ENCODE results near the gene SPATS2L. TPM values are rescaled to one million over a fixed set of nuclear protein-coding genes. Genes with fewer than 3 reads are reported as not detected.
A peak's percentile ranks its signal among the peaks of the same experiment; 100 is the strongest.

SPATS2L gene
- total RNA-seq, 1 experiment from 2014 or later: 112 TPM

DNA sequence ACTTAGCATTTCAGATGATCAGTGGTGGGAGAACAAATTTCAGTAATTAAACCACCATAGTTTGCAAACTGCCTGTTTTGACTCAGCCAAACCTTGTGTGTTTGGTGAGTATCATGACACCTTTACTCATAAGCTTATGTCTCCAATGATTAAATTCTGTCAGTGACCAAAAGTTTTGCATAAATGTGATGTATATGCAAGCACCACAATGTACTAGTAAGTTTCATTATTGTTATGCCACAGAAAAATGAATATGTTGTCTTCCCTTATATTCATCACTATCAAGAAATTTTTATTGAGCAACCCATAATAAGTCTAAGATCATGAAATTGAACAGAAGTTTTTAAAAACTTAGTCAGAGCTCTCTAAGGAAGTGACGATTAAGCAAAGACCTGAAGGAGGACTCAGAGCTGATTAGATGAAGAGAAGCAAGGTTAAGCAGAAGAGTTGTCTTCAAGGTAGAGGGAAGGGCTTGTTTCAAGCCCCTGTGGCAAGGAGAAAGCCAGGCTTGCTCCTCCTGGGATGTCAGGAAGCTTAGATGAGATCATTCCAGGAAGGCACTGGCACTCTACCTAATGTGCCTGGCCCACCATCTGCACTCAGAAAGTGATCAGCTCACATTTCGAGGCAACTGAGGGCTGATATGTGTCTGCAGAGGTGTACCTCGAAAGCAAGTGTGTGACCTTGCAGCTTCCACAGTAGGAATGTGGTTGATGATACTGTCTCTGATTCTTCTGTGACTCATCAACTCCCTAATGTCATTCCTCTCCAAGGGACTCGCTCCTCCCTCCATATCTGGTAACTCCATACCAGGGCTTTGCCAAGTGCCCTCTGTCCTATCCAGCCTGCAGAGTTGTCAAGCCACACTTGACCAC, 148.7 kb downstream of the SPATS2L start (continued):
- TF ChIP-seq, protein P1, sequence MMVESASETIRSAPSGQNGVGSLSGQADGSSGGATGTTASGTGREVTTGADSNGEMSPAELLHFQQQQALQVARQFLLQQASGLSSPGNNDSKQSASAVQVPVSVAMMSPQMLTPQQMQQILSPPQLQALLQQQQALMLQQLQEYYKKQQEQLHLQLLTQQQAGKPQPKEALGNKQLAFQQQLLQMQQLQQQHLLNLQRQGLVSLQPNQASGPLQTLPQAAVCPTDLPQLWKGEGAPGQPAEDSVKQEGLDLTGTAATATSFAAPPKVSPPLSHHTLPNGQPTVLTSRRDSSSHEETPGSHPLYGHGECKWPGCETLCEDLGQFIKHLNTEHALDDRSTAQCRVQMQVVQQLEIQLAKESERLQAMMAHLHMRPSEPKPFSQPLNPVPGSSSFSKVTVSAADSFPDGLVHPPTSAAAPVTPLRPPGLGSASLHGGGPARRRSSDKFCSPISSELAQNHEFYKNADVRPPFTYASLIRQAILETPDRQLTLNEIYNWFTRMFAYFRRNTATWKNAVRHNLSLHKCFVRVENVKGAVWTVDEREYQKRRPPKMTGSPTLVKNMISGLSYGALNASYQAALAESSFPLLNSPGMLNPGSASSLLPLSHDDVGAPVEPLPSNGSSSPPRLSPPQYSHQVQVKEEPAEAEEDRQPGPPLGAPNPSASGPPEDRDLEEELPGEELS (CRISPR knock-in tag; IDR thresholded peaks at IDR 0.05): no peak

DNA sequence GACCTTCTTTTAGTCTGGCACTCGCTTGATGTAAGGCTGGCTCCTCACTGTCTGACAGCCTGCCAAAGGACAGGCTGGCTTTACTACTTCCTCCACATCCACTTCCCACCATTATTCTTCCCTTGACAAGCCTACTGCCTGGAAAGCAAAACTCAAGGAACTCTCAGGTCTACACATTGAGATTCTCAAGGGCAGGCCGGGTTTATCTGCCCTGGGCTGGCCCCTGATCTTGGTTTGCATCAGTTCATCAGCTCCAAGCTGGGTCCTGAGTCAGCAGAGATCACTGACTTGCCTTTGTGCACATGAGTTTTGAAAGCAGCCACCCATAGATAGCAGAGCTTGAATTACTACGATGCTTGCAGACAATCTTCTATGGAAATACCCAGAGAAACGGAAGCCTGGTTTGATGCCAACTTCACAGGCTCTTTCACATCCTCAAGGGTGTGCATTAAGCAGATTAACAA, 149.5 kb downstream of the SPATS2L start:
- H3K27me3 Mint-ChIP-seq (ENCODE audit: low read depth): no peaks in the 10 kb centered on the region
- no peak overlapping the region for H3K4me3 Mint-ChIP-seq
- ATAC-seq: no peak
- ChIA-PET CTCF (no interaction called here), POLR2A (no interaction called here)
- H3K9me3 Mint-ChIP-seq: no peaks in the 10 kb centered on the region
- peaks cover 14% of the 10 kb centered on the region for H3K4me1 Mint-ChIP-seq
- H3K36me3 Mint-ChIP-seq: peaks cover 39% of the 10 kb centered on the region
- no peak for DNase-seq (ENCODE audit: low spot score)
- H3K27ac Mint-ChIP-seq: peak overlapping the region; percentile 58; the same call in 1 of the 2 replicates
- TF ChIP-seq, protein P2, sequence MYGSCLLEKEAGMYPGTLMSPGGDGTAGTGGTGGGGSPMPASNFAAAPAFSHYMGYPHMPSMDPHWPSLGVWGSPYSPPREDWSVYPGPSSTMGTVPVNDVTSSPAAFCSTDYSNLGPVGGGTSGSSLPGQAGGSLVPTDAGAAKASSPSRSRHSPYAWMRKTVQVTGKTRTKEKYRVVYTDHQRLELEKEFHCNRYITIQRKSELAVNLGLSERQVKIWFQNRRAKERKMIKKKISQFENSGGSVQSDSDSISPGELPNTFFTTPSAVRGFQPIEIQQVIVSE (CRISPR knock-in tag; IDR thresholded peaks at IDR 0.05; ENCODE audit: borderline replicate concordance): no peak
- TF ChIP-seq FOXP1 (CRISPR knock-in tag; IDR thresholded peaks at IDR 0.05; ENCODE audit: borderline replicate concordance) (no peak), RORB (CRISPR knock-in tag; IDR thresholded peaks at IDR 0.05) (no peak), ZNF121 (CRISPR knock-in tag; IDR thresholded peaks at IDR 0.05) (no peak), GRHL2 (CRISPR knock-in tag; IDR thresholded peaks at IDR 0.05; ENCODE audit: insufficient replicate concordance, severe bottlenecking) (no peak), ZNF263 (CRISPR knock-in tag; IDR thresholded peaks at IDR 0.05; ENCODE audit: low read depth) (no peak), FOXK1 (CRISPR knock-in tag; IDR thresholded peaks at IDR 0.05) (no peak), KAT7 (CRISPR knock-in tag; IDR thresholded peaks at IDR 0.05; ENCODE audit: borderline replicate concordance) (no peak), SMAD3 (CRISPR knock-in tag; IDR thresholded peaks at IDR 0.05; ENCODE audit: borderline replicate concordance) (no peak), ZBTB21 (CRISPR knock-in tag; IDR thresholded peaks at IDR 0.05; ENCODE audit: borderline replicate concordance) (no peak)
- TF ChIP-seq, protein P3, sequence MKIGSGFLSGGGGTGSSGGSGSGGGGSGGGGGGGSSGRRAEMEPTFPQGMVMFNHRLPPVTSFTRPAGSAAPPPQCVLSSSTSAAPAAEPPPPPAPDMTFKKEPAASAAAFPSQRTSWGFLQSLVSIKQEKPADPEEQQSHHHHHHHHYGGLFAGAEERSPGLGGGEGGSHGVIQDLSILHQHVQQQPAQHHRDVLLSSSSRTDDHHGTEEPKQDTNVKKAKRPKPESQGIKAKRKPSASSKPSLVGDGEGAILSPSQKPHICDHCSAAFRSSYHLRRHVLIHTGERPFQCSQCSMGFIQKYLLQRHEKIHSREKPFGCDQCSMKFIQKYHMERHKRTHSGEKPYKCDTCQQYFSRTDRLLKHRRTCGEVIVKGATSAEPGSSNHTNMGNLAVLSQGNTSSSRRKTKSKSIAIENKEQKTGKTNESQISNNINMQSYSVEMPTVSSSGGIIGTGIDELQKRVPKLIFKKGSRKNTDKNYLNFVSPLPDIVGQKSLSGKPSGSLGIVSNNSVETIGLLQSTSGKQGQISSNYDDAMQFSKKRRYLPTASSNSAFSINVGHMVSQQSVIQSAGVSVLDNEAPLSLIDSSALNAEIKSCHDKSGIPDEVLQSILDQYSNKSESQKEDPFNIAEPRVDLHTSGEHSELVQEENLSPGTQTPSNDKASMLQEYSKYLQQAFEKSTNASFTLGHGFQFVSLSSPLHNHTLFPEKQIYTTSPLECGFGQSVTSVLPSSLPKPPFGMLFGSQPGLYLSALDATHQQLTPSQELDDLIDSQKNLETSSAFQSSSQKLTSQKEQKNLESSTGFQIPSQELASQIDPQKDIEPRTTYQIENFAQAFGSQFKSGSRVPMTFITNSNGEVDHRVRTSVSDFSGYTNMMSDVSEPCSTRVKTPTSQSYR (CRISPR knock-in tag; IDR thresholded peaks at IDR 0.05): no peak
- TF ChIP-seq, protein P4, sequence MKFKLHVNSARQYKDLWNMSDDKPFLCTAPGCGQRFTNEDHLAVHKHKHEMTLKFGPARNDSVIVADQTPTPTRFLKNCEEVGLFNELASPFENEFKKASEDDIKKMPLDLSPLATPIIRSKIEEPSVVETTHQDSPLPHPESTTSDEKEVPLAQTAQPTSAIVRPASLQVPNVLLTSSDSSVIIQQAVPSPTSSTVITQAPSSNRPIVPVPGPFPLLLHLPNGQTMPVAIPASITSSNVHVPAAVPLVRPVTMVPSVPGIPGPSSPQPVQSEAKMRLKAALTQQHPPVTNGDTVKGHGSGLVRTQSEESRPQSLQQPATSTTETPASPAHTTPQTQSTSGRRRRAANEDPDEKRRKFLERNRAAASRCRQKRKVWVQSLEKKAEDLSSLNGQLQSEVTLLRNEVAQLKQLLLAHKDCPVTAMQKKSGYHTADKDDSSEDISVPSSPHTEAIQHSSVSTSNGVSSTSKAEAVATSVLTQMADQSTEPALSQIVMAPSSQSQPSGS (CRISPR knock-in tag; IDR thresholded peaks at IDR 0.05; ENCODE audit: borderline replicate concordance, low read depth): no peak
- TF ChIP-seq, protein P5, sequence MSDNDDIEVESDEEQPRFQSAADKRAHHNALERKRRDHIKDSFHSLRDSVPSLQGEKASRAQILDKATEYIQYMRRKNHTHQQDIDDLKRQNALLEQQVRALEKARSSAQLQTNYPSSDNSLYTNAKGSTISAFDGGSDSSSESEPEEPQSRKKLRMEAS (CRISPR knock-in tag; IDR thresholded peaks at IDR 0.05): no peak
- TF ChIP-seq, protein P6, sequence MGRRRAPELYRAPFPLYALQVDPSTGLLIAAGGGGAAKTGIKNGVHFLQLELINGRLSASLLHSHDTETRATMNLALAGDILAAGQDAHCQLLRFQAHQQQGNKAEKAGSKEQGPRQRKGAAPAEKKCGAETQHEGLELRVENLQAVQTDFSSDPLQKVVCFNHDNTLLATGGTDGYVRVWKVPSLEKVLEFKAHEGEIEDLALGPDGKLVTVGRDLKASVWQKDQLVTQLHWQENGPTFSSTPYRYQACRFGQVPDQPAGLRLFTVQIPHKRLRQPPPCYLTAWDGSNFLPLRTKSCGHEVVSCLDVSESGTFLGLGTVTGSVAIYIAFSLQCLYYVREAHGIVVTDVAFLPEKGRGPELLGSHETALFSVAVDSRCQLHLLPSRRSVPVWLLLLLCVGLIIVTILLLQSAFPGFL (CRISPR knock-in tag; IDR thresholded peaks at IDR 0.05; ENCODE audit: borderline replicate concordance): no peak
- TF ChIP-seq, protein P7, sequence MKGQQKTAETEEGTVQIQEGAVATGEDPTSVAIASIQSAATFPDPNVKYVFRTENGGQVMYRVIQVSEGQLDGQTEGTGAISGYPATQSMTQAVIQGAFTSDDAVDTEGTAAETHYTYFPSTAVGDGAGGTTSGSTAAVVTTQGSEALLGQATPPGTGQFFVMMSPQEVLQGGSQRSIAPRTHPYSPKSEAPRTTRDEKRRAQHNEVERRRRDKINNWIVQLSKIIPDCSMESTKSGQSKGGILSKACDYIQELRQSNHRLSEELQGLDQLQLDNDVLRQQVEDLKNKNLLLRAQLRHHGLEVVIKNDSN (CRISPR knock-in tag; IDR thresholded peaks at IDR 0.05): no peak
- TF ChIP-seq, protein P8, sequence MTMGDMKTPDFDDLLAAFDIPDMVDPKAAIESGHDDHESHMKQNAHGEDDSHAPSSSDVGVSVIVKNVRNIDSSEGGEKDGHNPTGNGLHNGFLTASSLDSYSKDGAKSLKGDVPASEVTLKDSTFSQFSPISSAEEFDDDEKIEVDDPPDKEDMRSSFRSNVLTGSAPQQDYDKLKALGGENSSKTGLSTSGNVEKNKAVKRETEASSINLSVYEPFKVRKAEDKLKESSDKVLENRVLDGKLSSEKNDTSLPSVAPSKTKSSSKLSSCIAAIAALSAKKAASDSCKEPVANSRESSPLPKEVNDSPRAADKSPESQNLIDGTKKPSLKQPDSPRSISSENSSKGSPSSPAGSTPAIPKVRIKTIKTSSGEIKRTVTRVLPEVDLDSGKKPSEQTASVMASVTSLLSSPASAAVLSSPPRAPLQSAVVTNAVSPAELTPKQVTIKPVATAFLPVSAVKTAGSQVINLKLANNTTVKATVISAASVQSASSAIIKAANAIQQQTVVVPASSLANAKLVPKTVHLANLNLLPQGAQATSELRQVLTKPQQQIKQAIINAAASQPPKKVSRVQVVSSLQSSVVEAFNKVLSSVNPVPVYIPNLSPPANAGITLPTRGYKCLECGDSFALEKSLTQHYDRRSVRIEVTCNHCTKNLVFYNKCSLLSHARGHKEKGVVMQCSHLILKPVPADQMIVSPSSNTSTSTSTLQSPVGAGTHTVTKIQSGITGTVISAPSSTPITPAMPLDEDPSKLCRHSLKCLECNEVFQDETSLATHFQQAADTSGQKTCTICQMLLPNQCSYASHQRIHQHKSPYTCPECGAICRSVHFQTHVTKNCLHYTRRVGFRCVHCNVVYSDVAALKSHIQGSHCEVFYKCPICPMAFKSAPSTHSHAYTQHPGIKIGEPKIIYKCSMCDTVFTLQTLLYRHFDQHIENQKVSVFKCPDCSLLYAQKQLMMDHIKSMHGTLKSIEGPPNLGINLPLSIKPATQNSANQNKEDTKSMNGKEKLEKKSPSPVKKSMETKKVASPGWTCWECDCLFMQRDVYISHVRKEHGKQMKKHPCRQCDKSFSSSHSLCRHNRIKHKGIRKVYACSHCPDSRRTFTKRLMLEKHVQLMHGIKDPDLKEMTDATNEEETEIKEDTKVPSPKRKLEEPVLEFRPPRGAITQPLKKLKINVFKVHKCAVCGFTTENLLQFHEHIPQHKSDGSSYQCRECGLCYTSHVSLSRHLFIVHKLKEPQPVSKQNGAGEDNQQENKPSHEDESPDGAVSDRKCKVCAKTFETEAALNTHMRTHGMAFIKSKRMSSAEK (CRISPR knock-in tag; IDR thresholded peaks at IDR 0.05; ENCODE audit: borderline replicate concordance): no peak
- TF ChIP-seq, protein P9, sequence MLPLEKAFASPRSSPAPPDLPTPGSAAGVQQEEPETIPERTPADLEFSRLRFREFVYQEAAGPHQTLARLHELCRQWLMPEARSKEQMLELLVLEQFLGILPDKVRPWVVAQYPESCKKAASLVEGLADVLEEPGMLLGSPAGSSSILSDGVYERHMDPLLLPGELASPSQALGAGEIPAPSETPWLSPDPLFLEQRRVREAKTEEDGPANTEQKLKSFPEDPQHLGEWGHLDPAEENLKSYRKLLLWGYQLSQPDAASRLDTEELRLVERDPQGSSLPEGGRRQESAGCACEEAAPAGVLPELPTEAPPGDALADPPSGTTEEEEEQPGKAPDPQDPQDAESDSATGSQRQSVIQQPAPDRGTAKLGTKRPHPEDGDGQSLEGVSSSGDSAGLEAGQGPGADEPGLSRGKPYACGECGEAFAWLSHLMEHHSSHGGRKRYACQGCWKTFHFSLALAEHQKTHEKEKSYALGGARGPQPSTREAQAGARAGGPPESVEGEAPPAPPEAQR (CRISPR knock-in tag; IDR thresholded peaks at IDR 0.05): no peak
